H7 (cell line): ENCODE results near the gene TPSB2. TPM values are rescaled to one million over a fixed set of nuclear protein-coding genes. Genes with fewer than 3 reads are reported as not detected.
"Not testable (repeated sequence)": the region's sequence is repeated elsewhere in the genome, so short reads cannot be mapped to it uniquely, and the experiment has no call there.

Experiments used
- DNase-seq: peaks from one replicate; pipeline ENCODE4 v3.0.0; 2012
- H3K27me3 ChIP-seq: 2 replicates; pipeline ENCODE4 v1.6.0; 2011; ENCODE audit warnings: mild to moderate bottlenecking, low read length; ENCODE audit not compliant: control insufficient read depth, insufficient read depth
- H3K36me3 ChIP-seq: replicated peaks from 2 replicates; pipeline ENCODE4 v1.5.1; 2011; ENCODE audit warnings: low read length; ENCODE audit not compliant: control insufficient read depth, insufficient read depth
- H3K4me3 ChIP-seq: 2 replicates; pipeline ENCODE4 v1.5.1; 2011; ENCODE audit warnings: low read depth, mild to moderate bottlenecking, control low read depth, low read length, moderate library complexity; ENCODE audit not compliant: insufficient read depth
- total RNA-seq: library from RNA; depleted of rRNA; stranded (reverse); fragments of >200 nt; shearing (Covaris generic); gene quantifications from 2 replicates; pipeline ENCODE4 v1.2.3, GENCODE V29; 2014

Gene TPSB2
- total RNA-seq, 1 experiment from 2014 or later = not detected

DNA sequence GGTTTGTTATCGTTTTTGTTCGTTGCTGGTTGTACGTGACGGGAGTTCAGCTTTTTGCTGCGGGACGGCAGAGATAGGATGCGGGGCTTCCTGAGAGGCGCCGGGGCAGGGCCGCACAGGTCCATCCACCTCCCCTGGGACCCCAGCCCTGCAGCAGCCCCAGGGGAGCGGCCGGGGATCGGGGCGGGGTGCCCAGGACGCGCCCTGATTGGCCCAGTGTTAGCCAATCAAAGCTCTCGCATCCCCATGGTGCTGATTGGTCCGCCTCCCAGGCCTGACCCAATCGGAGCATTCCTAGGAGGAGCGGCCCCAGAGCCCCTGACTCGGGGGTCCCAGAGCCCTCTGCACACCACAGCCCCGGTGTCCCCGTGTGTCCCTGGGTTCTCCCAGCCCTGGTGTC lies 8.9 kb upstream of the TPSB2 start:
- not testable (repeated sequence) for DNase-seq, H3K36me3 ChIP-seq, H3K4me3 ChIP-seq, H3K27me3 ChIP-seq

DNA sequence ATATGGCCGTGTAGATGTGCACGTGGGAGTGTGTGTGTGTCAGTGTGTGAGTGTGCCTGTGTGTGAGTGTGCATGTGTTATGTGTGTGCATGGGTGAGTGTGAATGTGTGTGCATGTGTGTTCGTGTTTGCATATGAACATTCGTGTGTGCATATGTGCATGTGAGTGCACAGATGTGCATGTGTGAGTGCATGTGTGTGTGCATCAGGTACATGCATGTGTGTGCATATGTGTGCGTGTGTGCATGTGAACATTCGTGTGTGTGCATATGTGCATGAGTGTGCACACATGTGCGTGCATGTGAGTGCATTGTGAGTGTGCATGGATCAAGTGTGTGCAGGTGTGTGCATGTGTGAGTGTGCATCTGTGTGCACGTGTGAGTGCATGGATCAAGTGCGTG lies 8.0 kb upstream of the TPSB2 start:
- DNase-seq = no peak
- H3K27me3 ChIP-seq = no peaks in the 10 kb centered on the region; the same call in 1 of the 2 replicates
- H3K36me3 ChIP-seq = no peaks in the 10 kb centered on the region
- H3K4me3 ChIP-seq = no peak overlapping the region

DNA sequence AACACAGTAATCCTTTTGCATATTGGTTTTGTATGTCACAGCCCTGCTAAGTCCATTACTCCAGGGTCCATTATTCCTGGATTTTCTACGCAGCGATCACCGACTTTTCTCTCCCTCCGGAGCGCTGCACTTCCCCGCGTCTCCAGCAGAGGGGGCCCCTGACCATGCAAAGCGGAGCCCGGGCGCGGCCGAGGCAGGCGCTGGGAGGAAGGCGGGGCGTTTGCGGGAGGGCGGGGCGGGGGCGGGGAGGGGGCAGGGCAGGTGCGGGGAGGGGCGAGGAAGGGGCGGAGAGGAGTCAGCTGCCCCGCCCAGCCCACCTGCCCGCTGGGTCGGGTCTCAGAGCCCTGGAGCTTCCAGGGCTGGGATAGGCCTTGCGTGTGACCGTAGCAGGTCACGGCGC lies 6.7 kb upstream of the TPSB2 start:
- H3K36me3 ChIP-seq, H3K27me3 ChIP-seq, H3K4me3 ChIP-seq, DNase-seq: not testable (repeated sequence)

DNA sequence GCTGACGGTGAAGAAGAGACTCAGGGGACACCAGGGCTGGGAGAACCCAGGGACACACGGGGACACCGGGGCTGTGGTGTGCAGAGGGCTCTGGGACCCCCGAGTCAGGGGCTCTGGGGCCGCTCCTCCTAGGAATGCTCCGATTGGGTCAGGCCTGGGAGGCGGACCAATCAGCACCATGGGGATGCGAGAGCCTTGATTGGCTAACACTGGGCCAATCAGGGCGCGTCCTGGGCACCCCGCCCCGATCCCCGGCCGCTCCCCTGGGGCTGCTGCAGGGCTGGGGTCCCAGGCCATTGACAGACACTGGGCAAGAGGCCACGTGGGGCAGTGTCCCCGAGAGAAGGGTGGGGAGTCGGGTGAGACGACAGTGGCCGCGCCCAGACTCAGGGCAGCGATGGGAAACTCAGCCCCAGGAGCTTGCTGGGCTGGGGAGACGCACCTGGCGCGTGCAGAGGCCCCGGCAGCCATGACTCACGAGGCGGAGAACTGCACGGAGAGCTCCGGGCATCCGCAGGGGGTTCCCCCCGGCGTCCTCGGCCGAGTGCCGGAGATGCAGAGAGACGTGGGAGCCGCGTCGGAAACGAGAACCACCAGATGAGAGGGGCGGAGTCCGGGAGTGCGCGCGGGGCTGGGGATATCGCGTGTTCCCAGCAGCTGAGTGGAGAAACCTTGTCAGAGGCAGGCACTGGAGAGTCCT lies 2.2 kb upstream of the TPSB2 start:
- H3K27me3 ChIP-seq, DNase-seq, H3K4me3 ChIP-seq, H3K36me3 ChIP-seq: not testable (repeated sequence)

DNA sequence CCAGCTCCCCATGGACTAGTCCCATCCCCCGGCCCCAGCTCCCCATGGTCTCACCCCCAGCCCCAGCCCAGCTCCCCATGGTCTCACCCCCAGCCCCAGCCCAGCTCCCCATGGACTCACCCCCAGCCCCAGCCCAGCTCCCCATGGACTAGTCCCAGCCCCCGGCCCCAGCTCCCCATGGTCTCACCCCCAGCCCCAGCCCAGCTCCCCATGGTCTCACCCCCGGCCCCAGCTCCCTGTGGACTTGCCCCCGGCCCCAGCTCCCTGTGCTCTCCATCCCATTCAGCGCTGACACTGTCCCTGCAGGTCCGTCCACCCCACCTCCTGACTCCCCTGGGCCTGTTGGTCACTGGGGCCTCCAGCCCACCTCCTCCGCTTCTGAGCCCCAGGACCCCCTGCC lies 1.3 kb upstream of the TPSB2 start:
- not testable (repeated sequence) for DNase-seq, H3K27me3 ChIP-seq, H3K4me3 ChIP-seq, H3K36me3 ChIP-seq

DNA sequence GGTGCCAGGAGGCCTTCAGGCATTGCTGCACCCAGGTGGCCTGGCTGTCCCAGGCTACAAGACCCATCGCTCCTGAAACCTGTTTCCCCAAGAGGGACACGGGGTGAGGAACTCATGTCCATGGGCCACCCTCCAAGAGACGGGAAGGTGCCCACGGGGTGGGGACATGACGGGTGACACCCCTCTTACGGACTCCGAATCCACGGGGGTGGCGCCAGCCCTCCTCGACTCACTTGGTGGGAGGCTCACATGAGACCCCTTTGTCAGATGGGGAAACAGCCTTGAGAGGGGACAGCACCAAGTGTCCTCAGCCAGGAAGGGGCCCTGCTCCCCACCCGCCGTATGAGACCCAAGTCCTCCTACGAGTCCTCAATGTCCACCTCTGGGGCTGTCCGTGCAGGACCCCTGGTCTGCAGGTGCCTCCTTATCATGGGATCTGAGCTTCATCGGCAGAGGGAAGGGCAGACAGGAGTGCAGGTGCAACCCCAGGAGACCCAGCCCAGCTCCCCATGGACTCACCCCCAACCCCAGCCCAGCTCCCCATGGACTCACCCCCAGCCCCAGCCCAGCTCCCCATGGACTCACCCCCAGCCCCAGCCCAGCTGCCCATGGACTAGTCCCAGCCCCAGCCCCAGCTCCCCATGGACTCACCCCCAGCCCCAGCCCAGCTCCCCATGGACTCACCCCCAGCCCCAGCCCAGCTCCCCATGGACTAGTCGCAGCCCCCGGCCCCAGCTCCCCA lies 658 bp upstream of the TPSB2 start:
- not testable (repeated sequence) for H3K36me3 ChIP-seq, H3K4me3 ChIP-seq, H3K27me3 ChIP-seq, DNase-seq

DNA sequence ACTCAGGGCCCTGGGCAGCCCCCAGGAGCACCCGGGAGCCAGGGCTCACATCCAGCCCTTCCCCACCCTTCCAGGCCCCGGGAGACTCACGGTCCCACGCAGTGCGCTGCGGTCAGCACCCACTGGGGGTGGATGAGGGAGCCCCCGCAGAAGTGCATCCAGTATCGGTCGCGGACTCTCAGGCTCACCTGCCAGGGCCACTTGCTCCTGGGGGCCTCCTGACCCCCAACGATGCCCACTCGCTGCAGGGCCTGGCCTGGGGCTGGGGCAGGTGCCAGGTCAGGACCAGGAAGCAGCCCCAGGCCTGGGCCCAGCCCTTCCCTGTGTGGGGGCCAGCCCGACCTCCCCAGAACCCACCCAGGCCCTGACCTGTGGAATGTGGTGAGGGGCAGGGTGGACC lies 508 bp downstream of the TPSB2 start:
- not testable (repeated sequence) for H3K36me3 ChIP-seq, DNase-seq, H3K4me3 ChIP-seq, H3K27me3 ChIP-seq

DNA sequence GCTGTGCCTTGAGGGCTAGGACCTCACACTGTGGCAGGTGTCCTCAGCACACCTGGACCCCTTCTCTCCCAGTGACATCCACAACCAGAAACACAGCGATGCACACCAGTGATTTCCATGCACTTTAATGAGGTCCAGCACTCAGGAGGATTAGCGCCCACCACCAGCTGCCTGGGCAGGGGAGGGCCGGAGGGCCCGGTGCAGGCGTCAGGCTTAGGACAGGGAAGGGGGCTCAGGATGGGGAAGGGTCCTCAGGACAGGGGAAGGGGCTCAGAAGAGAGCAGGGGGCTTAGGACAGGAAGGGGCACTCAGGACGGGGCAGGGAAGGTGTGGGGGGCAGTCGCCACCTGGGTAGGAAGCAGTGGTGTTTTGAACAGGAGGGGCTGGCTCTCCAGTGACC lies 1.8 kb downstream of the TPSB2 start:
- H3K4me3 ChIP-seq, H3K36me3 ChIP-seq, DNase-seq, H3K27me3 ChIP-seq: not testable (repeated sequence)

DNA sequence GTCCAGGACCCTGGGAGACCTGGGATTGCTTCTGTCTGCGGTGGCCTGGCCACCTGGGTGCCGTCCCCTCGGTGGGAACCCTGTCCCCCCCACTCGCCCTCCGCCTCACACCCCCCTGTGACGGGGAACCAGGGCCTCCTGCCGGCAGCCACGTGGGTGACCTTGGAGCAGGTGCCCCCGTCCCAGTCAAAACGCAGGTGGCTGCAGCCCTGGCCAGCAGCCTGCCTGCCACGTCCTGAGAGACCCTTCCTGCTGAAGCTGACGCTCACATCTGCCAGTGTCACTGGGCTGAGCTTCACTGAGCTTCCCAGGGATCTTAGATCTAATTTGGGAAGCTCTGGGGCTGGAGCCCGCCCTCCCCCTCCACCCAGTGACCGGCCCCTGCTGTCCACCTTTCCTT lies 3.3 kb downstream of the TPSB2 start:
- DNase-seq, H3K4me3 ChIP-seq, H3K36me3 ChIP-seq, H3K27me3 ChIP-seq: not testable (repeated sequence)

DNA sequence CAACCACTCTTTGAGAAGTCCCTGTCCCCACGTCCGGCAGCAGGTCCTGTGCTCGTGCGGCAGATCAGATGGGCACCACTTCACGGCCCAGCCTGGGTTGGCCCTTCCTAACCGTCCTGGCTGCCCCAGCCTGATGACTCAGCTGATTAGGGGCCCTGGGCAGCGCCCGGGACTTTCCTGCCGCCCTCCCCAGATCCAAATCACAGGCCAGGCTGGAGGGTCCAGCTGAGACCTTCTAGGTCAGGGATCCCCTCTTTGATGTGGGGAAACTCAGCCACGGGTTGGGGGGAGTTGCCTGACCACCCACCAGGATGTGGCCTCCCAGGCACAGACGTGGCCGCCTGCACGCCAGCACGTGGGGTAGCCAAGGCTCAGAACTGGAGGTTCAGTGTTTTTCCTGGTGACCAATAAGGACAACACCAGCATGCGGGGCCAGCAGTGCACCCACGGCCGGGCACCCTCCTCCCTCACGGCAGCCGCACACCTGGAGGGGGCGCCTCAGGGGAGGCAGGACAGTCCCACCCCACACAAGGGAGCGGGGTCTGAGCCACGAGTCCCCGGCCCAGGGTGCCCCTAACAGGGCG lies 4.2 kb downstream of the TPSB2 start:
- H3K4me3 ChIP-seq, DNase-seq, H3K27me3 ChIP-seq, H3K36me3 ChIP-seq: not testable (repeated sequence)

DNA sequence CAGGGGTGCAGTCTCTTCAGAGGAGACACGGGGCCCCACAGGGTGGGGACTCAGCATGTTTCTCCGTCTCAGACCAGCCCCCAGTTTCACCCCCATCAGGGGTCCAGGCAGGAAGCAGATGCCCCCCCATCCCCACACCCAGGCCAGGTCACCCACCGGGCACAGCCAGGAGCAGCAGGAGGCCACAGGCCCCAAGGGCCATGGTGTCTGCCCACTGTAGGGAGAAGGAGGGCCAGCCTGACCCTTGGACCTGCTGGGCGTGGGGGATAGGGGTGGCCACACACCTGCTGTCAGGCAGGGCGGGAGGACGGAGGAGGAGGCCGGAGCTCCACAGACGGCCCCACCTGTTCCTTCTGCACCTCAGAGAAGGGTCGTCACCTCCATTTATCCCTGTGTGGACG lies 4.9 kb downstream of the TPSB2 start, which contains the start of gene TPSG1:
TPSG1 (minus strand) TSS at position 218 of the 401 bp plus-strand sequence; CDS start at position 202, 16 bp downstream.
- Histone ChIP-seq H3K36me3 (no peaks in the 10 kb centered on the region), H3K4me3 (no peak within 1 kb of the TSS), H3K27me3 (no peaks in the 10 kb centered on the region)
- no peak for DNase-seq

DNA sequence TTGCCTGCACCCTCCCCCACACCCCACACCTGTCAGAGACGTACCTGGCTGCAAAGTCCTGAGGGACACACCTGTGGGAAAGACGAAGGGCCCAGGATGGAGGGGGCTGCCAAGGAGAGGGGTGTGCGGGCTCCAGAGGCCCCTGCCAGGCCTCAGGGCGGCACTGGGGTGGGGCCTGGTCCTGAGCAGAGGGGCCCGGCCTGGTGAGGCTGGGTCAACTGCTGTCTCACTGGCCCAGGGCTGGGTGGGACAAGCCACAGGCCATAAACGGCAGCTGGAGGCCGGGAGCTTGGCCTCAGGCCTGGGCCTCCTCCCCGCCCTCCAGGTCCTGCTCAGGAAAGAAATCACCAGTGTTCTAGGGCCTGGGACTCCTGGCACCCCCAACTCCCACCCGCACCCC lies 5.4 kb downstream of the TPSB2 start:
- H3K27me3 ChIP-seq = no peaks in the 10 kb centered on the region
- DNase-seq = no peak
- no peaks in the 10 kb centered on the region; the same call in 1 of the 2 replicates for H3K36me3 ChIP-seq
- no peak overlapping the region for H3K4me3 ChIP-seq

DNA sequence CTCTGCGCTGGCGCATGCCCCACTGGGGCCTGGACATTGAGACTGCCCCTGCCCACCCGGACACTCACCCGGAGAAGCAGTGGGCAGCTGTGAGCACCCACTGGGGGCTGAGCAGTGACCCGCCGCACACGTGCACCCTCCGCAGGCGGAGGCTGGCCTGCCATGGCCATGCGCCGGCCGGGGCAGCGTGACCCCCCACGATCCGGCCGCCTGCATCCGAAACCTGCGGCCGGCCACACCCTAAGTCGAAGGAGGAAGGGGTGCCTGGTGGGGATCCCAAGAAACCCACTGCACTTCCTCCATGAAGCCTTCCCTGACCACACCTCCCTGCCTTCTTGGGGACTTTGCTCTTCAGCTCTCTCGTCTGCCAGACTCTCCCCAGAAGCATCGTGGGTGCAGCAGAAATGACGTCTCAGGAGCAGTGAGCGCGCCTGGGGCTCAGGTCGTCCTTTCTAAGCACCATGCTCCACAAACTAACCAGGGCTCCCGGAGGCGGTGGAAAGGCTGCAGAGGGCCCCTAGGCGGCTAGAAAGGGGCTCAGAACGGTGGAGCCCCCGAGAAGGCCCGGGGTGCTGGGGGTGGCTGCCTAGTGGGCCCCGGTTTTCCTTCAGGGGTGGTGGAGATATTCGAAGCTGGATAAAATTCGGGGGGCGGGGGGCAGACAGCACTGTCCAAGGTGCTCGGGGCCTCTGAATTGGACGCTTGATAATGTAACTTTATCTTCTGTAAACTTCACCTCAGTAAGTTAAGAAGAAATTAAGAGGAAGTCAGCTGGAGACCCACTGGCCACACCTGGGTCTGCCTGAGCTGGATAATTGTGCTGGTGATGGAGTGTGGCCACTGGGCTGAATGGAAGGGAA lies 6.4 kb downstream of the TPSB2 start:
- no peaks in the 10 kb centered on the region for H3K27me3 ChIP-seq
- no peak for DNase-seq
- no peak overlapping the region for H3K4me3 ChIP-seq
- no peaks in the 10 kb centered on the region; the same call in 1 of the 2 replicates for H3K36me3 ChIP-seq

DNA sequence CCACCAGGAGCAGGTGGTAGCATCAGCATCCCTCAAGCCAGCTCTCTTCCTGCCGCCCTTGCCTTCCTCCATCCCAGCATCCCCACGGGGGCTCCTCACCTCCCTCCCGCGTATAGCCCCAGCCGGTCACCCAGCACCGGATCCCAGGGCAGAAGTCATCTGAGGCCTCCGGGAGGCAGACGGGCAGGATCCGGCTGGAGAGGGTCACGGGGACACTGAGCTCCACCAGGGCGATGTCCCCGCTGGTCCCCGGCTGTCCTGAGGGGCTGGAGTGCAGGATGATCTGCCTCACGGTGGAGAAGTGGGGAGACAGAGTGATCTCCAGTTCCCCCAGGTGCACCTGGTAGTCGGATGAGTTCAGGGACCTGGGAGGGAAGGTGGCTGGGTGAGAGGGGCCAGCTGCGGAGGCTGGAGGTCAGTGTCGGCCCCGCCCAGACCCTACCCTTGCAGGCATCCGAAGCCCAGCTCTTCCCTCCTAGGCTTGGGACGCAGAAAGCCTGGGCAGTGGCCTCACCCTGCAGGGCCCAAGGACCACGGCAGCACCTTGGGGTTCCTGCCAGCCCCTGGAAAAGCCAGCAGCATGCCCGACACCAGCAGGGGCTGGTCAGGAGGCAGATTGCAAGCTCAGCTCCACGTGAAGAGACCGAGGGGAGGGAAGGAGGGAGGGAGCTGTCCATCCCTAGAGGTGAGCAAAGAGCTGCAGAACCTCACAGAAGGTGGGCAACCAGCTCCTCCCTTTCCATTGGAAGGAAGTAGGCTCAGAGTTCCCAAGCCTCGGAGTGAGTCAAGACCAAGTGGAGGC lies 7.2 kb downstream of the TPSB2 start:
- no peaks in the 10 kb centered on the region; the same call in 1 of the 2 replicates for H3K36me3 ChIP-seq
- no peak for DNase-seq
- H3K27me3 ChIP-seq = no peaks in the 10 kb centered on the region
- no peak overlapping the region for H3K4me3 ChIP-seq
